Mucosa of rectum (tissue), 2 donors: Measurements from ENCODE around the gene SKA3.
A peak's percentile ranks its signal among the peaks of the same experiment; 100 is the strongest.
"Not testable (repeated sequence)": the region's sequence is repeated elsewhere in the genome, so short reads cannot be mapped to it uniquely, and the experiment has no call there.

ENCODE experiments used
- H3K27ac ChIP-seq, 2 donors: one replicate each; pipeline ENCODE4 v1.7.0; 2013; ENCODE audit warnings: inconsistent platforms in 2 of 2, low read depth in 2 of 2, low read length in 2 of 2
- H3K27me3 ChIP-seq, 2 donors: one replicate each; pipeline ENCODE4 v1.7.0; 2013; ENCODE audit warnings: low read length in 2 of 2; ENCODE audit not compliant: control insufficient read depth in 2 of 2, insufficient read depth in 2 of 2
- H3K36me3 ChIP-seq, 2 donors: one replicate each; pipeline ENCODE4 v1.7.0; 2013; ENCODE audit warnings: low read length in 2 of 2; ENCODE audit not compliant: control insufficient read depth in 2 of 2, insufficient read depth in 2 of 2
- H3K4me1 ChIP-seq, 2 donors: one replicate each; pipeline ENCODE4 v1.7.0; 2013; ENCODE audit warnings: low read length in 2 of 2, mild to moderate bottlenecking in 1 of 2; ENCODE audit not compliant: control insufficient read depth in 2 of 2, insufficient read depth in 2 of 2
- H3K4me3 ChIP-seq, 2 donors: one replicate each; pipeline ENCODE4 v1.7.0; 2013; ENCODE audit warnings: low read length in 2 of 2
- H3K9ac ChIP-seq, 2 donors: one replicate each; pipeline ENCODE4 v1.7.0; 2013; ENCODE audit warnings: low read length in 2 of 2, low read depth in 1 of 2, mild to moderate bottlenecking in 1 of 2
- H3K9me3 ChIP-seq, 2 donors: one replicate each; pipeline ENCODE4 v1.7.0; 2013; ENCODE audit warnings: low read length in 2 of 2; ENCODE audit not compliant: control insufficient read depth in 2 of 2
- donor health status: healthy.
- donor health status: Normal muscosa, but diverticular disease.

The SKA3 gene

DNA sequence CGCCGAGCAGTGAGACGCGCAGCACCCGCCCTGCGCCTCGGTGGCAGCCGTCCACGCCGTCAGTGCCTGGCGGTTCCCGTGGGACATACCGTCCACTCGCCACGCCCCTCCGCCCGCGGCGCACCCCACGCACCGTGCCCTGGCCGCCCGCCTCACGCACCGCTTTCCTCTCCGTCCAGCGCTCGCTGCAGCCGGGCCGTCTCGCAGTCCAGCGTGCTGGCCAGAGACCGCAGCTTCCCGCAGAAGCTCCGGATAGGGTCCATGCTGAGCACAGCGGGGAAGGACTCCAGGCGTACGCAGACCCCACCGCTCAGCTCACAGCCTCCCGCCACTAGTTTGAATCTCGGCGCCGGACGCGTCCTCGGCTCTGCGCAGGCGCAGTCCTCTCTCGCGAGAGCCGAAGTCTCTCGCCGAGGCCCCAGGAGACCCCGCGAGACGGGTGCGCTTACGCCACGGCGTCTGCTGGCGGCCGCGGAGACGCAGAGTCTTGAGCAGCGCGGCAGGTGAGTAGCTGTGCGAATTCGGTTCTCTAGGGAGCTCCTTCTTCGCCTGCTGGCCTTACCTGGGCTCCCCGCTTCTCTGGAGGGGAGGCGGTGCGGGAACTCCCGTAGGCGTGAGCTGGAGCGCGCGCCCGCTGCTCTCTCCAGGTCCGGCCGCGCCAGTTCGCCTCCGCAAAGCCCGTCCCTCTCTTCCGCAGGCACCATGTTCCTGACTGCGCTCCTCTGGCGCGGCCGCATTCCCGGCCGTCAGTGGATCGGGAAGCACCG, at the start of gene SKA3, which contains the start of gene MRPL57:
Gene SKA3, minus strand, starts transcription at position 338 of the 767 bp plus-strand sequence. Its CDS starts 75 bp downstream, at position 263.
Gene MRPL57, plus strand, starts transcription at position 444 of the 767 bp plus-strand sequence. Its CDS starts 259 bp downstream, at position 703.
- Histone ChIP-seq H3K27me3 (no peaks in the 10 kb centered on the region), H3K27ac (peak within 1 kb of the TSS; percentile 98), H3K4me1 (peaks cover 7 to 12% of the 10 kb centered on the region in 2 donors), H3K9ac (peak within 1 kb of the TSS; percentile 74 to 95), H3K4me3 (peak within 1 kb of the TSS; percentile 88), H3K9me3 (no peaks in the 10 kb centered on the region), H3K36me3 (no peaks in the 10 kb centered on the region)

- Histone ChIP-seq H3K27ac (no peak overlapping the region), H3K4me1 (no peaks in the 10 kb centered on the region), H3K9me3 (no peaks in the 10 kb centered on the region)
Observed at GRCh38 chr13:21225082-21225481, 48.7 kb upstream of the SKA3 start.

GRCh38 chr13:21221268-21221667, 44.9 kb upstream of the SKA3 start:
- H3K36me3 ChIP-seq, result no peaks in the 10 kb centered on the region
- no peak overlapping the region for H3K27ac ChIP-seq
- H3K9me3 ChIP-seq, result no peaks in the 10 kb centered on the region
- H3K27me3 ChIP-seq, result no peaks in the 10 kb centered on the region
- no peak overlapping the region for H3K9ac ChIP-seq
- no peaks in the 10 kb centered on the region for H3K4me1 ChIP-seq
- no peak overlapping the region for H3K4me3 ChIP-seq

More at GRCh38 chr13:21225082-21225481, 48.7 kb upstream of the SKA3 start:
- Histone ChIP-seq H3K27me3 (no peaks in the 10 kb centered on the region), H3K4me3 (no peak overlapping the region), H3K36me3 (no peaks in the 10 kb centered on the region), H3K9ac (no peak overlapping the region)

- H3K27ac ChIP-seq, H3K36me3 ChIP-seq, H3K27me3 ChIP-seq, H3K4me1 ChIP-seq, H3K9ac ChIP-seq, H3K4me3 ChIP-seq, H3K9me3 ChIP-seq: not testable (repeated sequence)
Observed at GRCh38 chr13:21219716-21220115, 43.4 kb upstream of the SKA3 start.

DNA sequence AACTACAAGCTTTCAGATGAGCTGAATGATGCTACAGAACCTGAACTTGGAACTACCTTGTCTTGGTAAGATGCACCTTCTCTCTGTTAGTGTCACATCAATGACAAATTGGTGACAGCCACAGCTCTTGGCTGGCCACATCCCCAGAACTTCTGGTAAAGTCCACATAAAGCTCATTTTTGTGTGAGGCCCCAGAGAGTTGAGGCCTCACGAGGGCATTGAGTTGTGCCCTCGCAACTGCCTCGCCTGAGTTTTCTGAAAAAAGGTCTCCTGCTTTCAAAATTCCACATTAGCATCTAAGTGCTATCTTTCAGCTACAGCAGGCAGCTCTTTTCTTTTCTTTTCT, 42.7 kb upstream of the SKA3 start:
- Histone ChIP-seq H3K4me1 (no peaks in the 10 kb centered on the region), H3K4me3 (no peak overlapping the region), H3K36me3 (no peaks in the 10 kb centered on the region), H3K9ac (no peak overlapping the region), H3K27ac (no peak overlapping the region), H3K27me3 (no peaks in the 10 kb centered on the region), H3K9me3 (no peaks in the 10 kb centered on the region)

GRCh38 chr13:21218351-21219035, 42.1 kb upstream of the SKA3 start:
- H3K9me3 ChIP-seq, result no peaks in the 10 kb centered on the region
- H3K4me3 ChIP-seq, result no peak overlapping the region
- no peaks in the 10 kb centered on the region for H3K27me3 ChIP-seq
- H3K9ac ChIP-seq, result no peak overlapping the region
- no peaks in the 10 kb centered on the region for H3K4me1 ChIP-seq
- no peaks in the 10 kb centered on the region for H3K36me3 ChIP-seq
- H3K27ac ChIP-seq, result no peak overlapping the region

GRCh38 chr13:21216332-21216731, 40.0 kb upstream of the SKA3 start:
- Histone ChIP-seq H3K4me3 (no peak overlapping the region), H3K36me3 (no peaks in the 10 kb centered on the region), H3K27ac (no peak overlapping the region), H3K4me1 (no peaks in the 10 kb centered on the region), H3K9me3 (no peaks in the 10 kb centered on the region), H3K27me3 (no peaks in the 10 kb centered on the region), H3K9ac (no peak overlapping the region)

DNA sequence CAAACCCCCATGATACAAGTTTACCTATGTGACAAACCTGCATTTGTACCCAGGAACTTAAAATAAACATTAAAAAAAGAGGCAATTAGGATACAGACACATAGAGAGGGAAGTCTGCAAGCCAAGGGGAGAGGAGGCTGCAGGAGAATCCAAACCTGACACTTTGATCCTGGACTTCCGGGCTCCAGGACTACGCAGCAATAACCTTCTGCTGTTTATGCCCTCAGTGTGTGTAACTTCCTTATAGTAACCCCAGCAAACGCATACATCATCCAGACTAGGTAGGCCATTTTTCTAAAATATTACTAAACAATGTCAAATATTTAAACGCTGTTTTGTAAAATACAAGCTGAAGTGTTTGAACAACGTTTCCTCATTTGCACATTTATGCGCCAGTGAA, 39.1 kb upstream of the SKA3 start:
- H3K4me3 ChIP-seq, H3K9ac ChIP-seq, H3K9me3 ChIP-seq, H3K36me3 ChIP-seq, H3K4me1 ChIP-seq, H3K27ac ChIP-seq, H3K27me3 ChIP-seq: not testable (repeated sequence)

DNA sequence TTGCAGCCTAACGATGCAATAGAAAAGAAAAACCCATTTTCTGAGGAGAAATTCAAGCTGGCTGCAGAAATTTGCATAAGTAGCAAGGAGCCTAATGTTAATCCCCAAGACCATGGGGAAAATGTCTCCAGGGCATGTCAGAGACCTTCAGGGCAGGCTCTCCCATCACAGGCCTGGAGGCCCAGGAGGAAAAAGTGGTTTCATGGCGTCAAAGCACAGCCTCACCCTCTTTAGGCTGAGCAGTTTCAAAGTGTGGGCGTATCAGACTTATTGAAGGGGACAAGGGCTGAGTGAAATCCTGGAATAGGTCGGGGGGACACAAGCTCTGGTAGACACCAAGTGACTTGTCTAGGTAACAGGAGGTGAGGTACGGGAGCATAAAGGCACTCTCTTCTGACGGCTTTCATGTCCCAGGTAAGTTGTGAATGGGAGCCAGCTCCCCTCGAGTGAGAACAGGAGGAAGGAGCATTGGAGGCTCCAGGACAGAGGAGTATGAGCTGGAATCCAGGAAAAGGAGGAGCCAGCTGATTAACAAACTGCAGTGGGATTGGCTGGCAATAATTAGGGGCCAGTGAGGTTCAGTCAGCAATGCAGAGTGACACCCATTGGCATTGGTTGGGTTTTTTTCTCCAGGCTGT, 35.9 kb upstream of the SKA3 start:
- Histone ChIP-seq H3K27me3 (no peaks in the 10 kb centered on the region), H3K36me3 (no peaks in the 10 kb centered on the region), H3K9ac (no peak overlapping the region), H3K4me1 (no peaks in the 10 kb centered on the region), H3K9me3 (no peaks in the 10 kb centered on the region), H3K27ac (no peak overlapping the region), H3K4me3 (no peak overlapping the region)

GRCh38 chr13:21208652-21209154, 32.4 kb upstream of the SKA3 start:
- Histone ChIP-seq H3K36me3 (no peaks in the 10 kb centered on the region), H3K4me1 (no peaks in the 10 kb centered on the region), H3K9ac (no peak overlapping the region), H3K27me3 (no peaks in the 10 kb centered on the region), H3K9me3 (no peaks in the 10 kb centered on the region), H3K4me3 (no peak overlapping the region), H3K27ac (no peak overlapping the region)
